Activated CD4-positive, alpha-beta T cell treated with anti-CD3 and anti-CD28 coated beads, Interleukin-2, amount 10 ng/mL, durations not matched to agents 24 days and 14 days (primary cell): ENCODE measurements around the gene KIAA0232. TPM values are rescaled to one million over a fixed set of nuclear protein-coding genes. Genes with fewer than 3 reads are reported as not detected.
A peak's percentile ranks its signal among the peaks of the same experiment; 100 is the strongest.

Source experiments
- DNase-seq: peaks from one replicate; pipeline ENCODE4 v3.0.0; 2022
- H3K27ac Mint-ChIP-seq: one replicate; pipeline ENCODE4 v1.8.0; 2022; ENCODE audit warnings: mild to moderate bottlenecking, mixed read lengths
- H3K27me3 Mint-ChIP-seq: one replicate; pipeline ENCODE4 v1.8.0; 2022; ENCODE audit warnings: mixed read lengths
- H3K36me3 Mint-ChIP-seq: one replicate; pipeline ENCODE4 v1.8.0; 2022; ENCODE audit warnings: low read depth, mild to moderate bottlenecking, mixed read lengths
- H3K4me1 Mint-ChIP-seq: one replicate; pipeline ENCODE4 v1.8.0; 2021; ENCODE audit warnings: mixed read lengths
- H3K4me3 Mint-ChIP-seq: one replicate; pipeline ENCODE4 v1.8.0; 2022; ENCODE audit warnings: mild to moderate bottlenecking, moderate library complexity, mixed read lengths
- H3K9me3 Mint-ChIP-seq: one replicate; pipeline ENCODE4 v1.8.0; 2021; ENCODE audit warnings: mixed read lengths
- intact Hi-C: fragments of 100-400 bp; cut with micrococcal nuclease; formaldehyde crosslinking; loops from one replicate; pipeline ENCODE4 v1.15.1; 2023
- total RNA-seq: library from RNA; stranded (reverse); gene quantifications from 2 replicates; pipeline ENCODE4 v1.2.3, GENCODE V29; 2022

Gene KIAA0232
- total RNA-seq, 1 donor from 2014 or later = 16.7 TPM

DNA sequence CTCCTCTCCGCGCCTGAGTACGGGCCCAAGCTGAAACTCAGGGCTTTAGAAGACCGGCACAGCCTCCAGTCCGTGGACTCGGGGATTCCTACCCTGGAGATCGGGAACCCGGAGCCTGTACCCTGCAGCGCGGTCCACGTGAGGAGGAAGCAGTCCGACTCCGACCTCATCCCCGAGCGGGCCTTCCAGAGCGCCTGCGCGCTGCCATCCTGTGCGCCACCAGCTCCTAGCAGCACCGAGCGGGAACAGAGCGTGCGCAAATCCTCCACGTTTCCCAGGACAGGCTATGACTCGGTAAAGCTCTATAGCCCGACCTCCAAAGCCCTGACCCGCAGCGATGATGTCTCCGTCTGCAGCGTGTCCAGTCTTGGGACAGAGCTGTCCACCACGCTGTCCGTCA is 141.0 kb downstream of the KIAA0232 start:
- peaks cover 61% of the 10 kb centered on the region for H3K4me1 Mint-ChIP-seq
- H3K27me3 Mint-ChIP-seq = no peaks in the 10 kb centered on the region
- no peak overlapping the region for H3K27ac Mint-ChIP-seq
- intact Hi-C loops = no loop called here
- no peak for DNase-seq
- H3K36me3 Mint-ChIP-seq = peaks cover 46% of the 10 kb centered on the region
- no peak overlapping the region for H3K4me3 Mint-ChIP-seq
- no peaks in the 10 kb centered on the region for H3K9me3 Mint-ChIP-seq

DNA sequence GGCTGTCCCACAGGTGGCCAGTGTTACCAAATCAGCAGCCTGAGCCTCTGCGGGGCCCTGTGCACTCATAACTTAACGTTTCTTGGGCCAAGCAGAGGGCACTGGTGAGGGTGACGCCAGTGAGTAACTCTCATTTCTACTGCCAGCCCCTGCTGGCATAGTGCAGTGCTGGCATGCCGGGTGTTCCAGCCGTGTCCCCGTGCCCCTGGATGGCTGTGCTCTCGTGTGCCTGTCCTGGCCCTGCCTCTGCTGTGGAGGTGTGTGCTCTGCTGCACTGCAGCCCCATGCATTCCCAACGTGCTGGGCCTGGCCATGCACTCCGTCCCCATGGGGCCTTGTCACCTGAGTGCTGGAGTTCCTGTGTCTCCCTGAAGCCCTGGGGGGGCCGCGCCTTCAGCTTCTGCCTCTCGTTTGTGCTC is 141.8 kb downstream of the KIAA0232 start:
- intact Hi-C loops = no loop called here
- H3K4me1 Mint-ChIP-seq = peaks cover 61% of the 10 kb centered on the region
- no peaks in the 10 kb centered on the region for H3K9me3 Mint-ChIP-seq
- DNase-seq = no peak
- no peak overlapping the region for H3K4me3 Mint-ChIP-seq
- peaks cover 54% of the 10 kb centered on the region for H3K36me3 Mint-ChIP-seq
- no peaks in the 10 kb centered on the region for H3K27me3 Mint-ChIP-seq
- H3K27ac Mint-ChIP-seq = no peak overlapping the region

GRCh38 chr4:6925357-6925836 is 142.9 kb downstream of the KIAA0232 start:
- no peaks in the 10 kb centered on the region for H3K9me3 Mint-ChIP-seq
- peak; percentile 70 for DNase-seq
- peak overlapping the region; percentile 68 for H3K4me3 Mint-ChIP-seq
- H3K27ac Mint-ChIP-seq = peak overlapping the region; percentile 72
- intact Hi-C loops = no loop called here
- H3K4me1 Mint-ChIP-seq = peaks cover 60% of the 10 kb centered on the region
- no peaks in the 10 kb centered on the region for H3K27me3 Mint-ChIP-seq
- peaks cover 57% of the 10 kb centered on the region for H3K36me3 Mint-ChIP-seq

GRCh38 chr4:6926081-6926480 is 143.6 kb downstream of the KIAA0232 start:
- peaks cover 58% of the 10 kb centered on the region for H3K4me1 Mint-ChIP-seq

GRCh38 chr4:6926681-6927478 is 144.4 kb downstream of the KIAA0232 start:
- no peaks in the 10 kb centered on the region for H3K27me3 Mint-ChIP-seq
- intact Hi-C loops = loop anchor here (1.0 kb wide), 1 partner anchor 15 kb away; no protein-coding TSS in a partner anchor
- no peaks in the 10 kb centered on the region for H3K9me3 Mint-ChIP-seq
- DNase-seq = peak; percentile 87
- H3K27ac Mint-ChIP-seq = peak overlapping the region; percentile 48
- peaks cover 61% of the 10 kb centered on the region for H3K36me3 Mint-ChIP-seq
- H3K4me3 Mint-ChIP-seq = peak overlapping the region; percentile 68
- peaks cover 58% of the 10 kb centered on the region for H3K4me1 Mint-ChIP-seq

More at GRCh38 chr4:6926081-6926480, 143.6 kb downstream of the KIAA0232 start:
- intact Hi-C loops = no loop called here
- DNase-seq = no peak
- Mint-ChIP-seq H3K4me3 (peak overlapping the region; percentile 68), H3K9me3 (no peaks in the 10 kb centered on the region), H3K27ac (peak overlapping the region; percentile 48), H3K27me3 (no peaks in the 10 kb centered on the region), H3K36me3 (peaks cover 57% of the 10 kb centered on the region)

DNA sequence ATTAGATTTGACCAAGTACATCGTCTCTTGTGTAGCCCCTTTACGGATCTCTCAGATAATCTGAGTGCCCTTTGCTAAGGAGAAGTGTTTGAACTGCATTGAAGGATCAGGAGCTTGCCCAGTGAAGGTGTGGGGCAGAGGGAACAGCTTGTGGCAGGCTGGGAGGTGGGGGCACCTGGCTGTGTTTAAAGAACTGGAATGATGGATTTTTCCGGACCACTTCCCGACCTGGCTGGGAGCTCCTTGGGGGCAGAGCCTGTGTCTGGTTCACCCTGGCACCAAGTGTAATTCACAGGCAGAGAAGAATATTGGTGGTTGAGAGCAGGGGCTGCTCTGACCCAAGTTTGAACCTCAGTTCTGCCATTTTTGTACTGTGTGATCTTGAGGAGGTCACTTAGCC is 145.6 kb downstream of the KIAA0232 start:
- H3K27me3 Mint-ChIP-seq = no peaks in the 10 kb centered on the region
- H3K27ac Mint-ChIP-seq = peak overlapping the region; percentile 13
- H3K4me3 Mint-ChIP-seq = no peak overlapping the region
- H3K36me3 Mint-ChIP-seq = peaks cover 58% of the 10 kb centered on the region
- H3K9me3 Mint-ChIP-seq = no peaks in the 10 kb centered on the region
- peaks cover 49% of the 10 kb centered on the region for H3K4me1 Mint-ChIP-seq
- DNase-seq = no peak
- intact Hi-C loops = no loop called here

- no peak for DNase-seq
- Mint-ChIP-seq H3K27ac (no peak overlapping the region), H3K4me1 (peaks cover 55% of the 10 kb centered on the region), H3K4me3 (no peak overlapping the region), H3K27me3 (no peaks in the 10 kb centered on the region), H3K9me3 (no peaks in the 10 kb centered on the region), H3K36me3 (peaks cover 57% of the 10 kb centered on the region)
- intact Hi-C loops = no loop called here
Observed at GRCh38 chr4:6929339-6929811, 146.8 kb downstream of the KIAA0232 start.

DNA sequence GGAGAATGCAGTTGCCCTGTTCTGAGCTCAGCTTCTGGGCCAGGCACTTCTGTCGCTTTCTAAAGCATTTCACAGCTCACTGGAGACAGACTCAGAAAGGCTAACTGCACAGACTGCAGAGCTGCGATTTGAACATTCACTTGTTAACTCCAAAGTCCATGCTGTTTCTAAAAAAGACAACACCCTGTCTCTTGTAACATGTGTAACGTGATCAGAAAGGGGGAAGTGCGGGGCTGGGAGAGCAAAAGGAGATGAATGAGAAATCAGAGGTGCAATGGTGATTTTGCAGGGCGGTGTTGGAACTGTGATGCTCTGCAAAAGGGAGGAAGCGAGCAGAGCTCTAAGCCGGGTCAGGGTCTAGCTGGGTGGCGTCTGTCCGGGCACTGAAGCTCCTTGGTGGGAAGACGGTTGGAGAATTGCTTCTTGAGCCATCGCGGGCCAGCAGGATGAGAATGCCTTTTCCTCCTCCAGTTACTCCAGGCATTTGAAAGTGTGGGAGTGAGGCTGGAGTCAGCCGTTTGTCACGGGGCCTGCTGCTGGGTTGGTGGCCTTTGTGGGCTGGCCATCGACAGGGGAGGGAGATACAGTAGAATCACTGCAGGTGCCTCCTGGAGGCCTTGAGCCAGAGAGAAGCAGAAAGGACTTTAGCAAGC is 147.4 kb downstream of the KIAA0232 start:
- intact Hi-C loops = no loop called here
- no peaks in the 10 kb centered on the region for H3K9me3 Mint-ChIP-seq
- no peak overlapping the region for H3K4me3 Mint-ChIP-seq
- no peak for DNase-seq
- H3K36me3 Mint-ChIP-seq = peaks cover 54% of the 10 kb centered on the region
- H3K27me3 Mint-ChIP-seq = no peaks in the 10 kb centered on the region
- H3K4me1 Mint-ChIP-seq = peaks cover 52% of the 10 kb centered on the region
- H3K27ac Mint-ChIP-seq = no peak overlapping the region

GRCh38 chr4:6932475-6932874 is 149.9 kb downstream of the KIAA0232 start:
- Mint-ChIP-seq H3K4me3 (no peak overlapping the region), H3K27ac (no peak overlapping the region), H3K4me1 (peaks cover 30% of the 10 kb centered on the region), H3K36me3 (peaks cover 42% of the 10 kb centered on the region), H3K9me3 (no peaks in the 10 kb centered on the region), H3K27me3 (no peaks in the 10 kb centered on the region)
- intact Hi-C loops = no loop called here
- no peak for DNase-seq

DNA sequence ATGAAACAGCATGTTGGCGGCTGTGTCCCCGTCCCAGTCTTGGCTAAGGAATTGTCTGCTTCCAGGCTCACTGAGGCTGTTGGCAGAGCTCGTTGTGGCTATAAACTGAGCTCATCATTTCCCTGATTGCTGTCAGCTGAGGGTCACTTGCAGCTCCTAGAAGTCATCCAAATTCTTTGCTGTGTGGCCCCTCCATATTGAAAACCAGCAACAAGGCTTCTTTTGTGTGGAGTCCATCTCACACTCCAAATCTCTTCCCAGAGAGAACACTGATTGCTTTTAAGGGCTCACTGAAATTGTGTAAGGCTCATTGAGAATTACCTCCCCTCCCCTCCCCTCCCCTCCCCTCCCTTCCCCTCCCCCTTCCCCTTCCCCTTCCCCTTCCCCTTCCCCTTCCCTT is 150.4 kb downstream of the KIAA0232 start:
- Mint-ChIP-seq H3K9me3 (no peaks in the 10 kb centered on the region), H3K4me3 (no peak overlapping the region), H3K36me3 (peaks cover 42% of the 10 kb centered on the region), H3K4me1 (peaks cover 26% of the 10 kb centered on the region), H3K27me3 (no peaks in the 10 kb centered on the region), H3K27ac (no peak overlapping the region)
- DNase-seq = no peak
- intact Hi-C loops = no loop called here

Other genes starting within 250 kb of the KIAA0232 start
- gene MAN2B2, start 207.5 kb upstream of the KIAA0232 start, total RNA-seq = 12.7 and 14.9 TPM in 2 replicates
- 122 TPM in 2 replicates for gene MRFAP1, start 142.0 kb upstream of the KIAA0232 start, total RNA-seq
- gene S100P, start 88.8 kb upstream of the KIAA0232 start, total RNA-seq = 2.1 and 2.8 TPM in 2 replicates
- gene MRFAP1L1, start 72.9 kb upstream of the KIAA0232 start, total RNA-seq = 51.4 TPM in 2 replicates
- gene BLOC1S4, start 66.6 kb upstream of the KIAA0232 start, total RNA-seq = 20.1 and 21.4 TPM in 2 replicates
- 47.2 and 47.3 TPM in 2 replicates for gene TBC1D14, start 127.1 kb downstream of the KIAA0232 start, total RNA-seq